Gastrocnemius medialis (tissue), 4 donors: ENCODE measurements around the gene KCNC4. TPM values are rescaled to one million over a fixed set of nuclear protein-coding genes. Genes with fewer than 3 reads are reported as not detected.

Source experiments
- ATAC-seq, 2 donors: fragments of 150-250 bp; one replicate each; pipeline ENCODE4 v1.9.1; 2016
- DNase-seq, 2 donors: peaks; one replicate each; pipeline ENCODE4 v3.0.0-alpha.2; 2019
- H3K27ac ChIP-seq, 4 donors: fragments of 200-600 bp; sonication (generic); 1 replicate in 1 of 4; 2 replicates in 3 of 4; pipeline ENCODE4 v1.5.1; 2016 to 2018; ENCODE audit warnings: mild to moderate bottlenecking in 2 of 4, moderate library complexity in 1 of 4
- H3K27me3 ChIP-seq, 3 donors: fragments of 200-600 bp; sonication (generic) in 2 of 3; 1 replicate in 1 of 3; 2 replicates in 2 of 3; pipeline versions ENCODE4 v1.5.1 to v1.6.0; 2016 to 2019; ENCODE audit warnings: mild to moderate bottlenecking in 1 of 3, moderate library complexity in 1 of 3
- H3K36me3 ChIP-seq, 2 donors: fragments of 200-600 bp; sonication (generic) in 1 of 2; one replicate each; pipeline ENCODE4 v1.5.1; 2017 to 2018
- H3K4me1 ChIP-seq, 2 donors: fragments of 200-600 bp; sonication (generic) in 1 of 2; one replicate each; pipeline ENCODE4 v1.5.1; 2016 to 2017; ENCODE audit warnings: mild to moderate bottlenecking in 2 of 2
- H3K4me3 ChIP-seq, 4 donors: fragments of 200-600 bp; sonication (generic) in 3 of 4; 1 replicate in 1 of 4; 2 replicates in 3 of 4; pipeline ENCODE4 v1.5.1; 2016 to 2019; ENCODE audit warnings: mild to moderate bottlenecking in 2 of 4
- H3K9me3 ChIP-seq, 3 donors: fragments of 200-600 bp; sonication (generic) in 2 of 3; 1 replicate in 1 of 3; 2 replicates in 2 of 3; pipeline ENCODE4 v1.5.1; 2016 to 2019
- CTCF ChIP-seq, 5 experiments: fragments of 450-650 bp in 3 of 5; fragments of 200-600 bp in 2 of 5; sonication (generic) in 2 of 5; IDR thresholded peaks in 4 of 5; conservative IDR thresholded peaks in 1 of 5; 1 replicate in 4 of 5; 2 replicates in 1 of 5; pipeline ENCODE4 v1.5.1; 2016 to 2019; ENCODE audit warnings: antibody characterized with exemption in 5 of 5, mild to moderate bottlenecking in 3 of 5, moderate library complexity in 3 of 5
- POLR2A ChIP-seq, 2 donors: fragments of 450-650 bp; IDR thresholded peaks; one replicate each; pipeline ENCODE4 v1.6.1; 2017; ENCODE audit warnings: antibody characterized with exemption in 2 of 2, mild to moderate bottlenecking in 2 of 2, moderate library complexity in 2 of 2
- in situ Hi-C, 4 donors: fragments of 200-750 bp; cut with MboI; loops; one replicate each; pipeline versions ENCODE4 v1.15.0 to v1.8.0; 2017; ENCODE audit warnings: low sequenced_read_pairs in 4 of 4
- intact Hi-C: fragments of 100-400 bp; cut with DNase I; formaldehyde crosslinking; loops from one replicate; pipeline ENCODE4 v1.15.1; 2023; ENCODE audit warnings: low total_unique reads
- total RNA-seq, 4 donors: library from RNA; depleted of rRNA; stranded (reverse); fragments of >200 nt; gene quantifications; one replicate each; pipeline versions ENCODE4 v1.1.0 to v1.2.3, GENCODE V29; 2016

The KCNC4 gene
- total RNA-seq, 4 donors from 2014 or later: 3.1 to 9.1 (median 4.1) TPM

GRCh38 chr1:110220324-110220723, 10.2 kb downstream of the KCNC4 start:
- Histone ChIP-seq H3K27ac (no peak overlapping the region), H3K9me3 (no peaks in the 10 kb centered on the region), H3K4me3 (no peak overlapping the region), H3K27me3 (no peaks in the 10 kb centered on the region), H3K36me3 (no peaks in the 10 kb centered on the region), H3K4me1 (no peaks in the 10 kb centered on the region)
- DNase-seq (no peak), ATAC-seq (no peak)
- no peak for TF ChIP-seq POLR2A (IDR thresholded peaks at IDR 0.05)
- TF ChIP-seq CTCF (IDR thresholded peaks at IDR 0.05 in 4 of 5, conservative IDR thresholded peaks at IDR 0.05 in 1 of 5): no peak
- in situ Hi-C loops: no loop called here
- intact Hi-C loops: no loop called here

DNA sequence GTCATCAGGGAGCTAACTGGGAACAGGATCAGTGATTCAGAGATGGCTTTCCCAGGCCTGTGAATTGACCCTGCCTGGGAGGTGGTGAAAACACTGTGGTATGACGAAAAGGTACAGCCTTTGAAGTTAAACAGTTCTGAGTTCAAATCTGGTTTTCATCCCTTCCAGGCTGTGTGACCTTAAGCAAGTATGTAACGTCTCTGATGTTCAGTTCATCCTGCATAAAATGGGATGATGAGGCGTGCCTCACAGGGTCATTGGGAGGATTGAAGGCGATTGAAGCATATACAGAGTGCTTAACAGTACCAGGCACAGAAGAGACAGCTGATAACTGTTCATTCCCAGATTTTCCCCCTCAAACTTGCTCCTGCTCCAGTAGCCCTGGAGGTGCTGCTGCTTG, 11.0 kb downstream of the KCNC4 start:
- no peaks in the 10 kb centered on the region for H3K9me3 ChIP-seq
- TF ChIP-seq POLR2A (IDR thresholded peaks at IDR 0.05): no peak
- TF ChIP-seq CTCF (IDR thresholded peaks at IDR 0.05 in 4 of 5, conservative IDR thresholded peaks at IDR 0.05 in 1 of 5): no peak
- in situ Hi-C loops: no loop called here
- H3K36me3 ChIP-seq: no peaks in the 10 kb centered on the region
- no peak overlapping the region for H3K4me3 ChIP-seq
- H3K4me1 ChIP-seq: no peaks in the 10 kb centered on the region
- no peak for DNase-seq
- H3K27me3 ChIP-seq: no peaks in the 10 kb centered on the region
- H3K27ac ChIP-seq: no peak overlapping the region
- intact Hi-C loops: no loop called here
- ATAC-seq: no peak

GRCh38 chr1:110223127-110223526, 13.0 kb downstream of the KCNC4 start:
- Histone ChIP-seq H3K27me3 (no peaks in the 10 kb centered on the region), H3K4me3 (no peak overlapping the region), H3K27ac (no peak overlapping the region), H3K4me1 (no peaks in the 10 kb centered on the region), H3K9me3 (no peaks in the 10 kb centered on the region), H3K36me3 (no peaks in the 10 kb centered on the region)
- TF ChIP-seq CTCF (IDR thresholded peaks at IDR 0.05 in 4 of 5, conservative IDR thresholded peaks at IDR 0.05 in 1 of 5) (no peak), POLR2A (IDR thresholded peaks at IDR 0.05) (no peak)
- ATAC-seq (no peak), DNase-seq (no peak)
- in situ Hi-C loops (no loop called here), intact Hi-C loops (no loop called here)

GRCh38 chr1:110223581-110223980, 13.5 kb downstream of the KCNC4 start:
- Histone ChIP-seq H3K27ac (no peak overlapping the region), H3K4me3 (no peak overlapping the region), H3K27me3 (no peaks in the 10 kb centered on the region), H3K4me1 (no peaks in the 10 kb centered on the region), H3K36me3 (no peaks in the 10 kb centered on the region), H3K9me3 (no peaks in the 10 kb centered on the region)
- in situ Hi-C loops (no loop called here), intact Hi-C loops (no loop called here)
- DNase-seq: no peak
- no peak for ATAC-seq
- TF ChIP-seq POLR2A (IDR thresholded peaks at IDR 0.05) (no peak), CTCF (IDR thresholded peaks at IDR 0.05 in 4 of 5, conservative IDR thresholded peaks at IDR 0.05 in 1 of 5) (no peak)

DNA sequence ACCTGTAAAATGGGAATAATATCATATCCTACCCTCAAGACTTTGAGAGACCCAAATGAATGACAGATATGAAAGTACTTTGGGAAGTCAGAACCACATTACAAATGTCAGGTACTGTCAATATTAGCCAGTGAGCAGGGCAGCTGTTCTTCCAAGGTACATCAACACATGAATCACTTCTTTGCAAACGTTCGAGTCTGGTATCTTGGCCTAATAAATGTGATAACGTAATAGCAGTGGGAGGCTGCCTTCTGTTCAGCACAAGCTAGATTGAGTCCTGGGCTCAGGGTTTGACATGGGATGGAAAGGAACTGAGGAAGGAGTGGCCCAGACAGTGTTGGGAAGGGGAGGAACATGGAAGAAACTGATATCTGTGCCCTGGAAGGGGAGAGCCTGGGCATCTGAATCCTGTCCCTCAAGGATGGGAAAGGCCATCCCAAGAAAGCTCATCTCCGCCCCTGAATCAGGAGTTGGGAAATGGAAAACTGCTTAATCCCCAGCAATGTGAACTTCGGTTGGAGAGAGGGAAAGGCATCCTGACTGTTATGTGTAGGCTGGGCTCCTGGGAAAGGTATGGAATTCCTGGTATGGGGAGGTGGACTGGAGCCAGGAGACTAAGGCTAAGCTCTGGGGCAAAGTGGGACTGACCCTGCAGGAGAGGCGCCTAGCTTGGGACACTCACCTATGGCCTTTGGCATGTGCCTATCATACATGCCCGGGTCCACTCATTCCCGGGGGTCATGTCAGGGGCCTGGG, 14.3 kb downstream of the KCNC4 start:
- intact Hi-C loops: no loop called here
- no peak for ATAC-seq
- no peak for DNase-seq
- H3K27ac ChIP-seq: no peak overlapping the region
- no peaks in the 10 kb centered on the region for H3K36me3 ChIP-seq
- no peaks in the 10 kb centered on the region for H3K9me3 ChIP-seq
- H3K4me1 ChIP-seq: no peaks in the 10 kb centered on the region
- no peak for TF ChIP-seq POLR2A (IDR thresholded peaks at IDR 0.05)
- TF ChIP-seq CTCF (IDR thresholded peaks at IDR 0.05 in 4 of 5, conservative IDR thresholded peaks at IDR 0.05 in 1 of 5): no peak
- in situ Hi-C loops: no loop called here
- no peak overlapping the region for H3K4me3 ChIP-seq
- H3K27me3 ChIP-seq: no peaks in the 10 kb centered on the region
